Right cardiac atrium (tissue), 5 donors: Measurements from ENCODE around the gene SCN1A. TPM values are rescaled to one million over a fixed set of nuclear protein-coding genes. Genes with fewer than 3 reads are reported as not detected.
"Not testable (repeated sequence)": the region's sequence is repeated elsewhere in the genome, so short reads cannot be mapped to it uniquely, and the experiment has no call there.

Source experiments
- ATAC-seq, 2 donors: fragments of 200-7000 bp; cut with Tn5 transposase; one replicate each; pipeline versions ENCODE4 v1.8.0 to v1.9.1; 2020; ENCODE audit warnings: moderate library complexity in 2 of 2, mild to moderate bottlenecking in 1 of 2
- DNase-seq, 3 donors: peaks; one replicate each; pipeline ENCODE4 v3.0.0-alpha.2; 2020
- H3K27ac ChIP-seq: one replicate; pipeline ENCODE4 v1.5.1; 2013; ENCODE audit warnings: mild to moderate bottlenecking, low read length, control low read depth, moderate library complexity
- H3K27me3 ChIP-seq: one replicate; pipeline ENCODE4 v1.6.1; 2013; ENCODE audit not compliant: control insufficient read depth, insufficient read depth
- H3K4me1 ChIP-seq: one replicate; pipeline ENCODE4 v1.6.1; 2013; ENCODE audit warnings: low read length; ENCODE audit not compliant: control insufficient read depth, insufficient read depth
- H3K4me3 ChIP-seq: one replicate; pipeline ENCODE4 v1.5.1; 2013; ENCODE audit warnings: low read length, control low read depth
- H3K9me3 ChIP-seq: one replicate; pipeline ENCODE4 v1.6.1; 2013; ENCODE audit warnings: low read length; ENCODE audit not compliant: control insufficient read depth
- WGBS: extraction: QIAGEN DNeasy Blood & Tissue Kit; methylation state at CpG from one replicate; pipeline ENCODE4 v1.1.7; 2013; 5-methylcytosine and 5-hydroxymethylcytosine counted together
- intact Hi-C, 4 donors: fragments of 100-400 bp; cut with DNase I; formaldehyde crosslinking; loops; one replicate each; pipeline versions ENCODE4 v1.11.0 to v1.14.0; 2022 to 2023
- polyA plus RNA-seq: library from polyadenylated mRNA; stranded (reverse); fragments of 200-250 nt; gene quantifications from one replicate; pipeline ENCODE4 v1.2.3, GENCODE V29; 2013
- total RNA-seq, 4 donors: library from RNA; stranded (reverse); fragmentation: NEBNext Ultra II Directional; extraction: Animal tissue kit (Norgen Biotek cat#: 25700); gene quantifications; one replicate each; pipeline ENCODE4 v1.2.1, GENCODE V29; 2021
- donor health status: healthy with polysubstance abuse.
- donor health status: DM: no; HTN: yes; CAD: no.
- donor health status: DM: no; HTN: no; CAD: no.
- donor health status: DM: no; HTN: yes; CAD: no; lungs with severe emphysema.
- donor health status: DM: yes; HTN: yes; CAD: no.

SCN1A gene
- total and polyA plus RNA-seq, 5 donors = 0.06 to 0.59 (median 0.20) TPM

GRCh38 chr2:166106431-166107015 lies 21.3 kb downstream of the SCN1A start:
- ATAC-seq (no peak), DNase-seq (no peak)
- no peak overlapping the region for H3K4me3 ChIP-seq
- H3K27me3 ChIP-seq = no peaks in the 10 kb centered on the region
- 50% methylated on average over 7 of the region's 7 CpGs for WGBS
- no peak overlapping the region for H3K27ac ChIP-seq
- intact Hi-C loops = no loop called here
- H3K9me3 ChIP-seq = no peaks in the 10 kb centered on the region
- no peaks in the 10 kb centered on the region for H3K4me1 ChIP-seq

- Histone ChIP-seq H3K4me3 (no peak overlapping the region), H3K4me1 (no peaks in the 10 kb centered on the region), H3K9me3 (no peaks in the 10 kb centered on the region), H3K27ac (no peak overlapping the region), H3K27me3 (no peaks in the 10 kb centered on the region)
- 59% methylated on average over 3 of the region's 3 CpGs for WGBS
- no peak for DNase-seq
- intact Hi-C loops = no loop called here
- ATAC-seq = no peak
These were observed 23.0 kb downstream of the SCN1A start for GRCh38 chr2:166104773-166105172.

DNA sequence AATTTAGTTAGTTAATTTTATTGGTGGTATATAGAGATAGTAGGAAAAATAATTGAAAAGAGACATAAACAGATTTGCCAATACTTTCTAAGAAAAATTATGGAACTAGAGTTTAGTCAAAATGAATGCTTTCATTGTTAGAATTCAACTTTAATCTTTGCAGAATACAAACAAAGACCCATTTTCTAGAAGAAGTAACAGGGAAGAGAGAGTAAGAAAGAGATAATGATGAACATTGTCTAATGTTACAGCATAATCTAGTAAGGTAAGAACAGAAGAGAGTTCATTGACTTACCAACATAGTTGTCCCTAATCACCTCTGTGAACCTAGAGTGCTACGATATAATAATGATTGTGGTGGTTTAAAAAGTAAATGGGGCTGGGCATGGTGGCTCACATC lies 23.7 kb downstream of the SCN1A start:
- ATAC-seq (no peak), DNase-seq (no peak)
- intact Hi-C loops = no loop called here
- Histone ChIP-seq H3K9me3 (no peaks in the 10 kb centered on the region), H3K27ac (no peak overlapping the region), H3K27me3 (no peaks in the 10 kb centered on the region), H3K4me1 (no peaks in the 10 kb centered on the region), H3K4me3 (no peak overlapping the region)
- 84% methylated on average over 1 of the region's 1 CpG for WGBS

DNA sequence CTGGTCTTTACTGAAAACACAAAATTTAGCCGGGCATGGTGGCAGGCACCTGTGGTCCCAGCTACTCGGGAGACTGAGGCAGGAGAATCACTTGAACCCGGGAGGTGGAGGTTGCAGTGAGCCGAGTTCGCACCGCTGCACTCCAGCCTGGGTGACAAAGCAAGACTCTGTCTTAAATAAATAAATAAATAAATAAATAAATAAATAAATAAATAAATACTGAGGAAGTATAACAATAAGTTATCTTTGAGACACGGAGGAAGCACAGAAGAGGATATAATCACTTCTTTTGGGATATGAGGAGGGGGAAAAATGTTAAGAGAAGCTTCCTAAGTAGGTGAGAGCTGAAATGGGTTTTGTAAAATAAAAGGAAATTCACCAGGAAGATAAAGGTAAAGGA lies 24.5 kb downstream of the SCN1A start:
- H3K27ac ChIP-seq, ATAC-seq, H3K4me3 ChIP-seq, H3K27me3 ChIP-seq, intact Hi-C loops, H3K4me1 ChIP-seq, H3K9me3 ChIP-seq, DNase-seq: not testable (repeated sequence)
- 88% methylated on average over 7 of the region's 7 CpGs for WGBS

DNA sequence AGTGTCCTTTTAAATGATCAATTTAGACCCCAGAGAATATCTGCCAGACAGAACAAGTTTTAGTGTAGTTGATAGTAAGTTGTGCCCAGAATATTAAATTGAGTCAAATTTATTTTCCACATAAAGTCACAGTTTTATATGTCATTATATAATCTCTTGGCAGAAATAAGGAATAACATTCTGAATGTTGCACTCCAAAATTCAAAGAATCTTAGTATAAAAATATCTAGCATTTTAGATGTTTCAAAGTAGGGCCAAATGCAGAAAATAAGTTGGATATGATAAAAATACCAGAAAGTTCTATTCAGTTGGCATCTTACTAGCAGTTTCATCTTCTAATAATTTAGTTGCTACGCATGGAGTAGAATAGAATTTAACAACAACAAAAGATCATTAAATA lies 33.5 kb downstream of the SCN1A start:
- Histone ChIP-seq H3K4me3 (no peak overlapping the region), H3K9me3 (no peaks in the 10 kb centered on the region), H3K27me3 (no peaks in the 10 kb centered on the region), H3K4me1 (no peaks in the 10 kb centered on the region), H3K27ac (no peak overlapping the region)
- no peak for DNase-seq
- WGBS = 85% methylated on average over 1 of the region's 1 CpG
- intact Hi-C loops = no loop called here
- no peak for ATAC-seq

DNA sequence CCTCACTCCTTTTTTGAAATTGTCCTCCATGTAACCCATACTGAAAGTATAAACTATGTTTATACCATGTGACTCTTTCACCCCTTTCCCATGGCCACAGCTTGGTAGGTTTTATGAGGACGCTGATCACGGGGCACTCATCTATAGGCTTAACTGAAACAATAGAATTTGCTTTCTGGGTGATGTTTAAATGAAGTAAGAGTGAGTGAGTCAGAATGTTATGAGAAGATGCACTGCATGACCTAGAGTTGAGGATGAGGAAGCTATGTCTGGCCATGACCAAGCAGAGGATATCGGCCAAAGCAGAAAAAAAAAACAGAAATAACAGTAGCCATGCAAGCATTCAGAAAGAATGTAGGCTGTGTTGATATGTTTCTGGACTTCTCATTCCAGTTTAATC lies 34.9 kb downstream of the SCN1A start:
- no peaks in the 10 kb centered on the region for H3K4me1 ChIP-seq
- H3K27ac ChIP-seq = no peak overlapping the region
- DNase-seq = no peak
- WGBS = 61% methylated on average over 3 of the region's 3 CpGs
- H3K9me3 ChIP-seq = no peaks in the 10 kb centered on the region
- no peak overlapping the region for H3K4me3 ChIP-seq
- intact Hi-C loops = no loop called here
- no peak for ATAC-seq
- H3K27me3 ChIP-seq = no peaks in the 10 kb centered on the region

DNA sequence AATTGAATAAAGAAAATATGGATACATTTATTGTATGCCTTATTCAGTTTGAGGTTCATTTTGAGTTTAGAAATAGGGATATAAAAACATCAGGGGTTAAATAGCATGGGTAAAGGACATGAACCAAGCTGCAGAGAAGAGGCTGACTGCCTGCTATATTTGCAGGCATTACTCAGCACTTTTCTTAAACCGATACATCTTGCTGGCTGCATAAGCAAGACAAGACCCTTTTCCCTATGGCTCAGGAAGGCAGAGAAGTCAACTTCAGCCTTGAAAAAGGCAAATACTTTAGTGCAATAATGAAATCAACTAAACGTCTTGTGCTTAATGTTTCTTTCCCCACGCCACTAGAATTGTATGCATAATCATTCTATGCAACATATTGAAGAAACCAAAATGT lies 36.4 kb downstream of the SCN1A start:
- Histone ChIP-seq H3K27me3 (no peaks in the 10 kb centered on the region), H3K9me3 (no peaks in the 10 kb centered on the region), H3K4me3 (no peak overlapping the region), H3K27ac (no peak overlapping the region), H3K4me1 (no peaks in the 10 kb centered on the region)
- intact Hi-C loops = no loop called here
- 53% methylated on average over 3 of the region's 3 CpGs for WGBS
- ATAC-seq (no peak), DNase-seq (no peak)

DNA sequence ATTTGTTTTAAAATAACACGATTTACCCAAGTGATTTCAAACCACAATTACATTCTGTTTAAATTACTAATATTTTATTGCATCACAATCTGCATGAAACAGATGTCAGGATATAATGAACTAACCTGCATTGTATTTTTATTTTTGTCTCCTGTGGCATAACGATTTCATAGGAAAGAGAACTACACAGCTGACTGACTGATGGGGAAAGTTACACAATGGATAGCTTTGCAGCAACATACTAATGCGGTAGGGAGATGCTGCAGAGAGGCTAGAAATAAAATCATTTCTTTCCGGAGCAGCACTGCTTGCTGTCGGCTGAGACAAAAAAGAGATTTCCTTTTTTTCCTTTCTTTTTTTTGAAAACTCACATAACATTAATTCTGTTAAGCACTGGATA lies 36.9 kb downstream of the SCN1A start:
- no peak for ATAC-seq
- no peak for DNase-seq
- no peaks in the 10 kb centered on the region for H3K9me3 ChIP-seq
- intact Hi-C loops = no loop called here
- no peak overlapping the region for H3K4me3 ChIP-seq
- H3K4me1 ChIP-seq = no peaks in the 10 kb centered on the region
- 45% methylated on average over 5 of the region's 5 CpGs for WGBS
- H3K27ac ChIP-seq = no peak overlapping the region
- no peaks in the 10 kb centered on the region for H3K27me3 ChIP-seq

GRCh38 chr2:166090346-166090745 lies 37.5 kb downstream of the SCN1A start:
- no peaks in the 10 kb centered on the region for H3K9me3 ChIP-seq
- no peaks in the 10 kb centered on the region for H3K27me3 ChIP-seq
- DNase-seq (no peak), ATAC-seq (no peak)
- no peaks in the 10 kb centered on the region for H3K4me1 ChIP-seq
- WGBS = 84% methylated on average over 2 of the region's 2 CpGs
- no peak overlapping the region for H3K27ac ChIP-seq
- intact Hi-C loops = no loop called here
- H3K4me3 ChIP-seq = no peak overlapping the region

DNA sequence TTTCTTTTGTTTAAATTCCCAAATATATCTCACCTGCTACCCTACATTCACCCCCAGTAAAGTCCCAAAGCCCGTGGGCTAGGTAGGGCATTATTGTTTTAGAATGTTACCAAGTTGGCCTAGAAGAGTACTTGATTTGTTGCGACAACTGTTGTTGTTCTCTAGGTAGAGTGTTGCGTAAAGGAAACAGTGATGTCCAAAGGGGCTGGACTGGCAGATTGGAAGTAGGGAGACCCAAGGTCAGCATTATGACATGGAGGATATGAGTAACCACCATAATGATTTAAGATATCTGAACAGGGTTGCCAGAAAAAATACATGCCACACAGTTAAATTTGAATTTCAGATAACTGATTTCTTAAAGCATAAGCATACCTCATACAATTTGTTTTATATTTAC lies 39.2 kb downstream of the SCN1A start:
- Histone ChIP-seq H3K4me1 (no peaks in the 10 kb centered on the region), H3K27ac (no peak overlapping the region), H3K4me3 (no peak overlapping the region), H3K9me3 (no peaks in the 10 kb centered on the region), H3K27me3 (no peaks in the 10 kb centered on the region)
- ATAC-seq = no peak
- intact Hi-C loops = no loop called here
- DNase-seq = no peak
- 81% methylated on average over 3 of the region's 3 CpGs for WGBS

- no peak for DNase-seq
- no peaks in the 10 kb centered on the region for H3K9me3 ChIP-seq
- no peak overlapping the region for H3K4me3 ChIP-seq
- H3K4me1 ChIP-seq = no peaks in the 10 kb centered on the region
- no peak for ATAC-seq
- no peak overlapping the region for H3K27ac ChIP-seq
- intact Hi-C loops = no loop called here
- H3K27me3 ChIP-seq = no peaks in the 10 kb centered on the region
These were observed 43.5 kb downstream of the SCN1A start for GRCh38 chr2:166084301-166084700.

GRCh38 chr2:166082736-166083135 lies 45.1 kb downstream of the SCN1A start:
- H3K27ac ChIP-seq = no peak overlapping the region
- 38% methylated on average over 2 of the region's 2 CpGs for WGBS
- no peaks in the 10 kb centered on the region for H3K4me1 ChIP-seq
- no peaks in the 10 kb centered on the region for H3K9me3 ChIP-seq
- H3K27me3 ChIP-seq = no peaks in the 10 kb centered on the region
- no peak overlapping the region for H3K4me3 ChIP-seq
- DNase-seq (no peak), ATAC-seq (no peak)
- intact Hi-C loops = no loop called here
